Activated naive CD4-positive, alpha-beta T cell treated with anti-CD3 and anti-CD28 coated beads, Interleukin-2, amount 50 U/mL, for 24 hours (primary cell): ENCODE data around the gene TCP11L2.

Experiments used
- H3K27ac Mint-ChIP-seq: one replicate; pipeline ENCODE4 v1.8.0; 2021; ENCODE audit warnings: mild to moderate bottlenecking, mixed read lengths
- H3K27me3 Mint-ChIP-seq: one replicate; pipeline ENCODE4 v1.8.0; 2021; ENCODE audit warnings: mixed read lengths
- H3K36me3 Mint-ChIP-seq: one replicate; pipeline ENCODE4 v1.8.0; 2021; ENCODE audit warnings: mixed read lengths
- H3K4me1 Mint-ChIP-seq: one replicate; pipeline ENCODE4 v1.8.0; 2021; ENCODE audit warnings: mixed read lengths
- H3K4me3 Mint-ChIP-seq: one replicate; pipeline ENCODE4 v1.8.0; 2021; ENCODE audit warnings: mild to moderate bottlenecking, mixed read lengths
- H3K9me3 Mint-ChIP-seq: one replicate; pipeline ENCODE4 v1.8.0; 2021; ENCODE audit warnings: mixed read lengths

Gene TCP11L2

DNA sequence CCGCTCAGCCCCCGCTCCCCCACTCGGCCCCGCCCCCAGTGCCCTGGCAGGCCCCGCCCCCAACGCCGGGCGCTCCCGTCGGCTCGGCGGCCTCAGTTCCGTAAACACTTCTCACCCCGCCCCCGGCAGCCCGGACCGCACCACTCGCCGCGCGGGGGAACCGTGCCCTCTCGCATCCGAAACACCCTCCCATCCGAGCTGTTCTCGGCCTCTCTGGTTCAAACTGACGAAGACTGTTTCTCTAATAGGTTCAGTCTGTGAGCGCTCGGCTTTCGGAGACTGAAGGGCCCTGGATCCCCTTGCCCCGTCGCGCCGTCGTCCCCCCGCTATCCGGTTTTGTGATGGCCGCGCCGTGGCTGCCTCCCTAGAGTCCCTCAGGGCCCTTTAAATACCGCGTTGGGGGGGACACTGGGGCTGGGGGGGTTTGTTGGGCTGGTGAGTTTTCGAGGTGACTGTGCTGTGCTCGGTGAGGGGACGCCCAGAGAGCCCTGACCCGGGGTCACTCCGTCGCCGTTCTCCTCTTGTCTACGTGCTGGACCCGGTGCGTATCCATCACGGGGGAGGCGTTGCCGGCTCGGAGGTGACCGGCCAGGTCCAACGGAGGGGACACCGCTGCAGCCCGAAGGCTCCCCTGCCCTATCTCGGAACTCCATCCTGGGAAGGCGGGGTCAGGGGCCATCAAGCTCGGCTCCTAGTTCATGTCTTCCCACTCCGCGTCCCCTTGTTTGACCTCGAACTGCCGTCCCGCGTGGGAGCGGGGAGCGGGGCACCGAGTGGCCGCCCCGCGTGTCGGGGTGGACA is at the start of gene TCP11L2:
TSS of gene TCP11L2 (plus strand) at position 333 of the 801 bp plus-strand sequence. CDS start 8,343 bp downstream, outside the sequence.
- H3K4me3 Mint-ChIP-seq: peak within 1 kb of the TSS; percentile 97

DNA sequence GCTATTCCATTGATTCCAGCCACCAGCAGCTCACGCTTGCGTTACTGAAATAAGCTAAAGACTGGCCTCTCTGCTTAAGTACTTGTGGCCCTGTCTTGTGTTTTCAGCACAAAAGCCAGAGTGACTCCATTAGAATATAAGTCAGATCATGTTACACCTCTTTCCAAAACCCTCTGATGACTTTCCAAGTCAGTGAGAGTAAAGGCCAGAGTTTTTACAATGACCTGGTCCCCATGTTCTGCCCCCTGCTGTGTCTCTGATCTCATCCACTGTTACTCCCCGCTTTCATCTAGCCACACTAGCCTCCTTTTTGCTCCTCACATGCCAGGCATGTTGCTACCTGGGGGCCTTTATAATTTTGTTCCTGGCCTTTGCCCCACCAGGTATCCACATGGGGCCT is 47.8 kb upstream of the TCP11L2 start:
- H3K27ac Mint-ChIP-seq: no peak overlapping the region
- H3K4me1 Mint-ChIP-seq: peaks cover 3% of the 10 kb centered on the region
- H3K36me3 Mint-ChIP-seq: no peaks in the 10 kb centered on the region
- no peaks in the 10 kb centered on the region for H3K9me3 Mint-ChIP-seq
- no peak overlapping the region for H3K4me3 Mint-ChIP-seq
- H3K27me3 Mint-ChIP-seq: no peaks in the 10 kb centered on the region

More for the DNA sequence above, at the start of gene TCP11L2:
- Mint-ChIP-seq H3K4me1 (peaks cover 64% of the 10 kb centered on the region), H3K27ac (peak within 1 kb of the TSS; percentile 100), H3K36me3 (no peaks in the 10 kb centered on the region), H3K27me3 (no peaks in the 10 kb centered on the region), H3K9me3 (no peaks in the 10 kb centered on the region)

- Mint-ChIP-seq H3K36me3 (no peaks in the 10 kb centered on the region), H3K4me3 (no peak overlapping the region), H3K9me3 (no peaks in the 10 kb centered on the region), H3K27me3 (no peaks in the 10 kb centered on the region), H3K4me1 (no peaks in the 10 kb centered on the region), H3K27ac (no peak overlapping the region)
Measured at GRCh38 chr12:106255493-106255892, 47.0 kb upstream of the TCP11L2 start.

DNA sequence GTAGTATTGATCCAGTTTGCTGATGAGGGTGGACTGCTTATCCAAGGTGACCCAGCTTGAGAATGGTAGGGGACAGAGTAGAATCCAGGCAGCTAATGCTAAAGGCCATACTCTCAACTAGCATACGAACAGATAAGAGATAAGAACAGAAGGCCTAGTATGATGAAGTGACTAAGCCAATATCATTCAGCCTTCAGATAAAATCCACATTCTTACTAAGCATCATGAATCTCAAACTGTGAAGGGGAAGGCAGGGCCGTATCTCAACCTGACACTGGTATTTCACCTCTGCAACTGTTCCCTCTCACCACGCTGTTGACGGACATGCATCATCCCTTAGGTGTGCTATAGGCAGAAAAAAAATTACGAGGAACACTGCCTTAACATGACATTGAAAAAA is 46.6 kb upstream of the TCP11L2 start:
- no peaks in the 10 kb centered on the region for H3K27me3 Mint-ChIP-seq
- H3K27ac Mint-ChIP-seq: no peak overlapping the region
- H3K36me3 Mint-ChIP-seq: no peaks in the 10 kb centered on the region
- no peaks in the 10 kb centered on the region for H3K4me1 Mint-ChIP-seq
- no peaks in the 10 kb centered on the region for H3K9me3 Mint-ChIP-seq
- no peak overlapping the region for H3K4me3 Mint-ChIP-seq

- H3K27me3 Mint-ChIP-seq: no peaks in the 10 kb centered on the region
- H3K4me1 Mint-ChIP-seq: no peaks in the 10 kb centered on the region
- H3K27ac Mint-ChIP-seq: no peak overlapping the region
- no peaks in the 10 kb centered on the region for H3K36me3 Mint-ChIP-seq
- H3K4me3 Mint-ChIP-seq: no peak overlapping the region
- no peaks in the 10 kb centered on the region for H3K9me3 Mint-ChIP-seq
Measured at GRCh38 chr12:106256524-106256923, 46.0 kb upstream of the TCP11L2 start.

DNA sequence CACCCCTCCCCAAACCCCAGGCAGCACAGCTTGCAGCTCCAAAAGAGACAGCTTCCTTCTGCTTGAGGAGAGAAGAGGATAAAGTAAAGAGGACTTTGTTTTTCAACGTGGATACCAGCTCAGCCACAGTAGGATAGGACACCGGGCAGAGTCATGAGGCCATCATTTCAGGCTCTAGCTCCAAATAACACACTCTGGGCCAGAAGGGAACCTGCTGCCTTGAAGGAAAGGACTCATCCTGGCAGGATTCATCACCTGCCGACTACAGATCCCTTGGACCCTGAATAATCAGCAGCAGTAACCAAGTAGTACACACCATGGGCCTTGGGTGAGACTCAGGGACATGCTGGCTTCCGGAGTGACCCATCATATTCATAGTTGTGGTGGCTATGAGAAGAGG is 44.3 kb upstream of the TCP11L2 start:
- H3K4me1 Mint-ChIP-seq: no peaks in the 10 kb centered on the region
- no peak overlapping the region for H3K27ac Mint-ChIP-seq
- no peaks in the 10 kb centered on the region for H3K36me3 Mint-ChIP-seq
- H3K4me3 Mint-ChIP-seq: no peak overlapping the region
- no peaks in the 10 kb centered on the region for H3K9me3 Mint-ChIP-seq
- no peaks in the 10 kb centered on the region for H3K27me3 Mint-ChIP-seq

DNA sequence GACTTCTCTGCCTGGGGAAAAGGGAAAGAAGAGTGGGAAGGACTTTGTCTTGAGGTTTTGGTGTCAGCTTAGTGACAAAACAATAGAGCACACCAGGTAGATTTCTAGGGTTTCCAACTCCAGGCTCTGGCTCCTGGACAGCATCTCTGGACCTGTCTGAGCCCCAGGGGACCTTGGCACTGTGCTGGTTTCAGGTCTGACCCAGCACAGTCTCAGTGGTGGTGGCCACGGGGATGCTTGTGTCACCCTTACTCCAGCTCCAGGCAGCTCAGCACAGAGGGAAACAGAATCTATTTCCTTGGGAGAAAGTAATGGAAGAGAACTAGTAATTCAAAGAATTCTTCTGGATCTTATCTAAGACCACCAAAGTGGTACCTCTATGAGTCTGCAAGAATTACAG is 43.6 kb upstream of the TCP11L2 start:
- H3K4me3 Mint-ChIP-seq: no peak overlapping the region
- H3K36me3 Mint-ChIP-seq: no peaks in the 10 kb centered on the region
- H3K4me1 Mint-ChIP-seq: no peaks in the 10 kb centered on the region
- no peaks in the 10 kb centered on the region for H3K27me3 Mint-ChIP-seq
- H3K27ac Mint-ChIP-seq: no peak overlapping the region
- H3K9me3 Mint-ChIP-seq: no peaks in the 10 kb centered on the region

DNA sequence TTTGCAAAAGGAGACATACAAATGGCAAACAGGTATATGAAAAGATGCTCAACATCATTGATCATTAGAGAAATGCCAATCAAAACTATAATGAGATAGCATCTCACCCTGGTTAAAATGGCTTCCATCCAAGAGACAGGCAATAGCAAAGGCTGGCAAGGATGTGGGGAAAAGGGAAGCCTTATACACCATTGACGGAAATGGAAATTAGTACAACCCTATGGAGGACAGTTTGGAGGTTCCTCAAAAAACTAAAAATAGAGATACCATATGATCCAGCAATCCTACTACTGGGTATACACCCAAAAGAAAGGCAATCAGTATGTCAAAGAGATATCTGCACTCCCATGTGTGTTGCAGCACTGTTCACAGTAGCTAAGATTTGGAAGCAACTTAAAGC is 37.4 kb upstream of the TCP11L2 start:
- Mint-ChIP-seq H3K36me3 (no peaks in the 10 kb centered on the region), H3K4me3 (no peak overlapping the region), H3K4me1 (no peaks in the 10 kb centered on the region), H3K9me3 (no peaks in the 10 kb centered on the region), H3K27me3 (no peaks in the 10 kb centered on the region), H3K27ac (no peak overlapping the region)

- no peaks in the 10 kb centered on the region for H3K4me1 Mint-ChIP-seq
- H3K36me3 Mint-ChIP-seq: no peaks in the 10 kb centered on the region
- no peaks in the 10 kb centered on the region for H3K9me3 Mint-ChIP-seq
- H3K4me3 Mint-ChIP-seq: no peak overlapping the region
- no peak overlapping the region for H3K27ac Mint-ChIP-seq
- H3K27me3 Mint-ChIP-seq: no peaks in the 10 kb centered on the region
Measured at GRCh38 chr12:106267535-106267934, 35.0 kb upstream of the TCP11L2 start.

- H3K4me3 Mint-ChIP-seq: no peak overlapping the region
- no peaks in the 10 kb centered on the region for H3K9me3 Mint-ChIP-seq
- no peaks in the 10 kb centered on the region for H3K4me1 Mint-ChIP-seq
- no peaks in the 10 kb centered on the region for H3K36me3 Mint-ChIP-seq
- no peak overlapping the region for H3K27ac Mint-ChIP-seq
- H3K27me3 Mint-ChIP-seq: no peaks in the 10 kb centered on the region
Measured at GRCh38 chr12:106269150-106269771, 33.3 kb upstream of the TCP11L2 start.

DNA sequence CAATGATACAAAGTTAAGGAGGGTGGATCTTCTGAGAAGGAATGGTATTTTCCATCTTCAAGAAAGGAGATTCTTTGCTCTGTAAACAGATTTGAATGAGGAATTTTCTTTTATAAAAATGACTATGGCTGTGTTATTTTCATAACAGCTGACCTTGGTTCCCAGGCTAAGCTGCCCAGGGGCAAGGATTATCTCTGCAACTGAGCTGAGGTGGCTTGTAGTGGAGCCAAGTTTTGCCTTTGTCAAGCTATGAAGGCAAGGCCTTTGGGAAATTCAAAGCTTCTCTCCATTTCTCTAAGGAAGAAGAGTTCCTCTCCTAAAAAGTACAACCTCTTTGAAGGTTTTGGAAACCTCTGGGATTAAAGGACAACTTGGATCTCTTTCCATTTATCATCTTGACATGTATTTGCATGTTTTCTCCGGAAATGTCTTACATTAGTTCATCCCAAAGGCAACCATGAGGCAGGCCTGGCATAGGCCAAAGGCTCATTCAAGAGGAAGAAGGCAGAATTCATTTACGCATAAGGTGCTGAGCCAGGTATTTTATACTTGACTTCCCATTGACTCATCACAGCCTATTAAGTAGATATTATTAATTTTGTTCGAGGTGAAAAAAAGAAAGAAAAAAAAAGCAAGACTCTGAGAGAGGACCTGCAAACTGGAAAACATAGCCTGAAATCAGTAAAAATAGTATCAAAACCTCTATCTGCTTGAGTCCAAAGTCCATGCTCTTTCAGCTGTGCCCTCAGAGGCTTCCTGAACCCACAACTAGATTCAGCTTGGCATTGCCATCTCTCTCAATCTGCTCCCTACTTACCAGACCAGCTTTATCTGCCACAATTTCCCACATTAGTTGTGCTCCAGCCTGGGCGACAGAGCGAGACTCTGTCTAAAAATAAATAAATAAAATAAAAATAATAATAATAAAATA is 30.7 kb upstream of the TCP11L2 start:
- Mint-ChIP-seq H3K27me3 (no peaks in the 10 kb centered on the region), H3K27ac (no peak overlapping the region), H3K4me1 (no peaks in the 10 kb centered on the region), H3K9me3 (no peaks in the 10 kb centered on the region), H3K36me3 (no peaks in the 10 kb centered on the region), H3K4me3 (no peak overlapping the region)

DNA sequence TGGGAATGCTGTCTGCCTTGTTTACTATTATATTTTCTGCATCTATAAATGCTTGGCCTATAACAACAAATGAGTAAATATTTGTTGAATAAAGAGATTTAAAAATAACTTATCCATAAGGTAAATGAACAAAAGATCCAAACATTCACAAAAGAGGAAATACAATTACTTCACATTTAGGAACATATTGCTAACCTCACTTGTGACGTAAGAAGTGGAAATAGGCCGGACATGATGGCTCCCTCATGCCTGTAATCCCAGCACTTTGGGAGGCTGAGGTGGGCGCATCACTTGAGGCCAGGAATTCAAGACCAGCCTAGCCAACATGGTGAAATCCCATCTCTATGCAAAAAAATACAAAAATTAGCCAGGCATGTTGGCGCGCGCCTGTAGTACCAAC is 29.0 kb upstream of the TCP11L2 start:
- Mint-ChIP-seq H3K9me3 (no peaks in the 10 kb centered on the region), H3K36me3 (no peaks in the 10 kb centered on the region), H3K4me1 (no peaks in the 10 kb centered on the region), H3K4me3 (no peak overlapping the region), H3K27ac (no peak overlapping the region), H3K27me3 (no peaks in the 10 kb centered on the region)

DNA sequence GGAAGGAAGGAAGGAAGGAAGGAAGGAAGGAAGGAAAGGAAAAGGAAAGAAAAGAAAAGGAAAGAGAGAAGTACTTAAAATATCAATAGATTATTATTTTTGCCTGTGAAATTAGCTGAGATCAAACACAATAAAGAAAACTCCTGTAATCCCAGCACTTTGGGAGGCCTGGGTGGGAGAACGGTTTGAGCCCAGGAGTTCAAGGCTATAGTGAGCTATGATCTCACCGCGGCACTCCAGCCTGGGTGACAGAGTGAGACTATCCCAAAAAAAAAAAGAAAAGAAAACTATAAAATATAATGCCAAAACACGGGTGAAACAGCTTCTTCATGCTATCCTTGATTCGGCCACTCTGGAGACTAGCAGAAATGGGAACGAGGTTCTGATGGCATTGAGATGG is 28.5 kb upstream of the TCP11L2 start:
- H3K27ac Mint-ChIP-seq: no peak overlapping the region
- H3K4me3 Mint-ChIP-seq: no peak overlapping the region
- H3K4me1 Mint-ChIP-seq: no peaks in the 10 kb centered on the region
- no peaks in the 10 kb centered on the region for H3K9me3 Mint-ChIP-seq
- H3K27me3 Mint-ChIP-seq: no peaks in the 10 kb centered on the region
- no peaks in the 10 kb centered on the region for H3K36me3 Mint-ChIP-seq

- Mint-ChIP-seq H3K9me3 (no peaks in the 10 kb centered on the region), H3K4me3 (no peak overlapping the region), H3K4me1 (no peaks in the 10 kb centered on the region), H3K36me3 (no peaks in the 10 kb centered on the region), H3K27me3 (no peaks in the 10 kb centered on the region), H3K27ac (no peak overlapping the region)
Measured at GRCh38 chr12:106274575-106275121, 27.9 kb upstream of the TCP11L2 start.

- no peak overlapping the region for H3K27ac Mint-ChIP-seq
- H3K4me1 Mint-ChIP-seq: no peaks in the 10 kb centered on the region
- H3K27me3 Mint-ChIP-seq: no peaks in the 10 kb centered on the region
- H3K9me3 Mint-ChIP-seq: no peaks in the 10 kb centered on the region
- H3K36me3 Mint-ChIP-seq: no peaks in the 10 kb centered on the region
- H3K4me3 Mint-ChIP-seq: no peak overlapping the region
Measured at GRCh38 chr12:106275458-106275857, 27.1 kb upstream of the TCP11L2 start.
